SJCRH30 (cell line): ENCODE results near the gene PPM1H. TPM values are rescaled to one million over a fixed set of nuclear protein-coding genes. Genes with fewer than 3 reads are reported as not detected.
"Not testable (repeated sequence)": the region's sequence is repeated elsewhere in the genome, so short reads cannot be mapped to it uniquely, and the experiment has no call there.

Experiments
- DNase-seq, 2 experiments: peaks; one replicate each; pipeline ENCODE4 v3.0.0-alpha.2; 2015 to 2020
- H3K27ac ChIP-seq: fragments of 250-450 bp; sonication (Bioruptor Pico); 2 replicates; pipeline ENCODE4 v1.5.1; 2020; ENCODE audit warnings: mild to moderate bottlenecking, moderate library complexity
- H3K27me3 ChIP-seq: fragments of 250-450 bp; sonication (Bioruptor Pico); 2 replicates; pipeline ENCODE4 v1.5.1; 2020; ENCODE audit warnings: mild to moderate bottlenecking, moderate library complexity
- H3K36me3 ChIP-seq: fragments of 250-450 bp; sonication (Bioruptor Pico); 2 replicates; pipeline ENCODE4 v1.5.1; 2020; ENCODE audit warnings: mild to moderate bottlenecking, moderate library complexity
- H3K4me1 ChIP-seq: fragments of 250-450 bp; sonication (Bioruptor Pico); 2 replicates; pipeline ENCODE4 v1.5.1; 2020; ENCODE audit warnings: mild to moderate bottlenecking, moderate library complexity
- H3K4me3 ChIP-seq: fragments of 250-450 bp; sonication (Bioruptor Pico); 2 replicates; pipeline ENCODE4 v1.5.1; 2020; ENCODE audit warnings: mild to moderate bottlenecking, moderate library complexity
- H3K9me3 ChIP-seq: fragments of 250-450 bp; sonication (Bioruptor Pico); replicated peaks from 2 replicates; pipeline ENCODE4 v1.5.1; 2020; ENCODE audit warnings: mild to moderate bottlenecking, moderate library complexity
- total RNA-seq: library from RNA; depleted of rRNA; stranded (reverse); fragments of >200 nt; shearing (Covaris generic); gene quantifications from 2 replicates; pipeline ENCODE4 v1.2.3, GENCODE V29; 2014

PPM1H gene
- total RNA-seq, 1 experiment from 2014 or later: 4.1 TPM

- Histone ChIP-seq H3K36me3 (no peaks in the 10 kb centered on the region), H3K4me3 (no peak overlapping the region), H3K4me1 (peaks cover 11% of the 10 kb centered on the region), H3K27ac (no peak overlapping the region), H3K9me3 (no peaks in the 10 kb centered on the region), H3K27me3 (no peaks in the 10 kb centered on the region)
- no peak for DNase-seq
Observed at GRCh38 chr12:62960324-62960723, 25.4 kb upstream of the PPM1H start.

- Histone ChIP-seq H3K36me3 (no peaks in the 10 kb centered on the region), H3K4me1 (peaks cover 11% of the 10 kb centered on the region), H3K4me3 (no peak overlapping the region), H3K27me3 (no peaks in the 10 kb centered on the region), H3K27ac (no peak overlapping the region), H3K9me3 (no peaks in the 10 kb centered on the region)
- DNase-seq: no peak
Observed at GRCh38 chr12:62959745-62960144, 24.8 kb upstream of the PPM1H start.

- peak in 1 of 2 experiments; percentile 46 for DNase-seq
- Histone ChIP-seq H3K27ac (no peak overlapping the region), H3K27me3 (no peaks in the 10 kb centered on the region), H3K36me3 (no peaks in the 10 kb centered on the region), H3K4me1 (peaks cover 11% of the 10 kb centered on the region), H3K4me3 (no peak overlapping the region), H3K9me3 (no peaks in the 10 kb centered on the region)
Observed at GRCh38 chr12:62957233-62957953, 22.4 kb upstream of the PPM1H start.

- Histone ChIP-seq H3K4me1 (peaks cover 11% of the 10 kb centered on the region), H3K4me3 (no peak overlapping the region), H3K9me3 (no peaks in the 10 kb centered on the region), H3K27ac (no peak overlapping the region), H3K27me3 (no peaks in the 10 kb centered on the region), H3K36me3 (no peaks in the 10 kb centered on the region)
- DNase-seq: no peak
Observed at GRCh38 chr12:62955678-62956077, 20.7 kb upstream of the PPM1H start.

- Histone ChIP-seq H3K36me3 (no peaks in the 10 kb centered on the region), H3K27ac (no peak overlapping the region)
- DNase-seq: no peak
Observed at GRCh38 chr12:62950317-62950716, 15.4 kb upstream of the PPM1H start.

GRCh38 chr12:62948123-62948522 is 13.2 kb upstream of the PPM1H start:
- Histone ChIP-seq H3K36me3 (no peaks in the 10 kb centered on the region), H3K4me3 (no peak overlapping the region), H3K27me3 (no peaks in the 10 kb centered on the region), H3K9me3 (no peaks in the 10 kb centered on the region), H3K27ac (no peak overlapping the region), H3K4me1 (no peaks in the 10 kb centered on the region)
- DNase-seq: no peak

More at GRCh38 chr12:62950317-62950716, 15.4 kb upstream of the PPM1H start:
- H3K4me3 ChIP-seq: no peak overlapping the region
- H3K4me1 ChIP-seq: no peaks in the 10 kb centered on the region
- H3K27me3 ChIP-seq: no peaks in the 10 kb centered on the region
- H3K9me3 ChIP-seq: no peaks in the 10 kb centered on the region

- no peak for DNase-seq
- Histone ChIP-seq H3K9me3 (no peaks in the 10 kb centered on the region), H3K27me3 (no peaks in the 10 kb centered on the region), H3K27ac (no peak overlapping the region), H3K4me1 (no peaks in the 10 kb centered on the region), H3K4me3 (no peak overlapping the region), H3K36me3 (no peaks in the 10 kb centered on the region)
Observed at GRCh38 chr12:62947364-62947763, 12.4 kb upstream of the PPM1H start.

GRCh38 chr12:62943779-62944395 is 8.9 kb upstream of the PPM1H start:
- Histone ChIP-seq H3K9me3 (no peaks in the 10 kb centered on the region), H3K4me1 (no peaks in the 10 kb centered on the region), H3K36me3 (no peaks in the 10 kb centered on the region), H3K4me3 (no peak overlapping the region), H3K27me3 (no peaks in the 10 kb centered on the region), H3K27ac (no peak overlapping the region)
- no peak for DNase-seq

GRCh38 chr12:62942316-62942715 is 7.4 kb upstream of the PPM1H start:
- not testable (repeated sequence) for H3K4me1 ChIP-seq, DNase-seq, H3K4me3 ChIP-seq, H3K36me3 ChIP-seq, H3K27me3 ChIP-seq, H3K9me3 ChIP-seq, H3K27ac ChIP-seq

- H3K36me3 ChIP-seq: no peaks in the 10 kb centered on the region
- H3K4me1 ChIP-seq: peaks cover 12% of the 10 kb centered on the region
- H3K27me3 ChIP-seq: no peaks in the 10 kb centered on the region; the same call in 1 of the 2 replicates
- H3K4me3 ChIP-seq: peak overlapping the region; percentile 71
- no peaks in the 10 kb centered on the region for H3K9me3 ChIP-seq
- H3K27ac ChIP-seq: peak overlapping the region; percentile 32; the same call in 1 of the 2 replicates
- DNase-seq: peak; percentile 51 to 58
Observed at GRCh38 chr12:62934239-62934798, 631 bp downstream of the PPM1H start.

- H3K4me1 ChIP-seq: peaks cover 12% of the 10 kb centered on the region
- no peak for DNase-seq
Observed at GRCh38 chr12:62933602-62934238, 1.2 kb downstream of the PPM1H start.

GRCh38 chr12:62933220-62933601 is 1.7 kb downstream of the PPM1H start:
- Histone ChIP-seq H3K4me3 (no peak overlapping the region), H3K36me3 (no peaks in the 10 kb centered on the region), H3K9me3 (no peaks in the 10 kb centered on the region), H3K27me3 (no peaks in the 10 kb centered on the region; the same call in 1 of the 2 replicates), H3K4me1 (peaks cover 12% of the 10 kb centered on the region), H3K27ac (no peak overlapping the region)
- no peak for DNase-seq

More at GRCh38 chr12:62933602-62934238, 1.2 kb downstream of the PPM1H start:
- no peaks in the 10 kb centered on the region; the same call in 1 of the 2 replicates for H3K27me3 ChIP-seq
- peak overlapping the region; percentile 71 for H3K4me3 ChIP-seq
- H3K9me3 ChIP-seq: no peaks in the 10 kb centered on the region
- H3K36me3 ChIP-seq: no peaks in the 10 kb centered on the region
- H3K27ac ChIP-seq: peak overlapping the region; percentile 32; the same call in 1 of the 2 replicates

- no peaks in the 10 kb centered on the region for H3K9me3 ChIP-seq
- H3K4me1 ChIP-seq: peaks cover 12% of the 10 kb centered on the region
- no peaks in the 10 kb centered on the region for H3K36me3 ChIP-seq
- no peak overlapping the region for H3K4me3 ChIP-seq
- no peak for DNase-seq
- H3K27ac ChIP-seq: no peak overlapping the region
- H3K27me3 ChIP-seq: no peaks in the 10 kb centered on the region; the same call in 1 of the 2 replicates
Observed at GRCh38 chr12:62931477-62931876, 3.5 kb downstream of the PPM1H start.

GRCh38 chr12:62930546-62931425 is 4.2 kb downstream of the PPM1H start:
- no peaks in the 10 kb centered on the region for H3K9me3 ChIP-seq
- peak; percentile 50 to 60 for DNase-seq
- no peak overlapping the region for H3K4me3 ChIP-seq
- peaks cover 12% of the 10 kb centered on the region for H3K4me1 ChIP-seq
- no peaks in the 10 kb centered on the region; the same call in 1 of the 2 replicates for H3K27me3 ChIP-seq
- H3K27ac ChIP-seq: no peak overlapping the region
- H3K36me3 ChIP-seq: no peaks in the 10 kb centered on the region
